ENCODE results near the gene STAB2.
"Not testable (repeated sequence)": the region's sequence is repeated elsewhere in the genome, so short reads cannot be mapped to it uniquely, and the experiment has no call there.

The STAB2 gene

GRCh38 chr12:103786201-103786600 is 199.1 kb downstream of the STAB2 start:
- DNase-seq = no peak

- no peak for DNase-seq
Observed at GRCh38 chr12:103791350-103791920, 204.4 kb downstream of the STAB2 start.

GRCh38 chr12:103793046-103793445 is 206.0 kb downstream of the STAB2 start:
- no peak for DNase-seq

GRCh38 chr12:103793512-103794045 is 206.5 kb downstream of the STAB2 start:
- no peak for DNase-seq

- DNase-seq = no peak
Observed at GRCh38 chr12:103794309-103795213, 207.5 kb downstream of the STAB2 start.

- DNase-seq = no peak
Observed at GRCh38 chr12:103798586-103798985, 211.5 kb downstream of the STAB2 start.

GRCh38 chr12:103799504-103799856 is 212.4 kb downstream of the STAB2 start:
- no peak for DNase-seq

- no peak for DNase-seq
Observed at GRCh38 chr12:103799857-103800771, 213.0 kb downstream of the STAB2 start.

- no peak for DNase-seq
Observed at GRCh38 chr12:103801709-103802585, 214.9 kb downstream of the STAB2 start.

- DNase-seq = no peak
Observed at GRCh38 chr12:103802586-103802886, 215.5 kb downstream of the STAB2 start.

- DNase-seq = no peak
Observed at GRCh38 chr12:103803847-103804246, 216.8 kb downstream of the STAB2 start.

GRCh38 chr12:103805655-103806360 is 218.7 kb downstream of the STAB2 start:
- DNase-seq = no peak

- DNase-seq = no peak
Observed at GRCh38 chr12:103806803-103807202, 219.7 kb downstream of the STAB2 start.

GRCh38 chr12:103807561-103808238 is 220.6 kb downstream of the STAB2 start:
- DNase-seq = no peak

GRCh38 chr12:103808239-103808880 is 221.3 kb downstream of the STAB2 start:
- no peak for DNase-seq

- no peak for DNase-seq
Observed at GRCh38 chr12:103809154-103809553, 222.1 kb downstream of the STAB2 start.

- DNase-seq = not testable (repeated sequence)
Observed at GRCh38 chr12:103809639-103810038, 222.6 kb downstream of the STAB2 start.

- DNase-seq = no peak
Observed at GRCh38 chr12:103810111-103810510, 223.0 kb downstream of the STAB2 start.

GRCh38 chr12:103811791-103812190 is 224.7 kb downstream of the STAB2 start:
- DNase-seq = no peak

- no peak for DNase-seq
Observed at GRCh38 chr12:103812789-103813188, 225.7 kb downstream of the STAB2 start.
